Endothelial cell of umbilical vein (primary cell): ENCODE measurements around the gene SLC4A11. TPM values are rescaled to one million over a fixed set of nuclear protein-coding genes. Genes with fewer than 3 reads are reported as not detected.

Experiments used
- BruUV-seq: library from RNA; stranded (reverse); fragments of 400-500 nt; replicated peaks from 2 replicates; lab custom pipeline; 2021; lab: Mats Ljungman, UMichigan
- CTCF ChIA-PET: fragments of 300-600, 350-600 bp; sonication (Branson Sonifier 250); formaldehyde crosslinking; loops from one replicate; lab custom pipeline; 2021; ENCODE audit warnings: antibody characterized with exemption, inconsistent platforms; lab: Charles Lee
- POLR2A ChIA-PET: fragments of 300-600, 350-600 bp; sonication (Branson Sonifier 250); formaldehyde crosslinking; loops from one replicate; lab custom pipeline; 2021; ENCODE audit warnings: antibody characterized with exemption, inconsistent platforms; lab: Charles Lee
- DNase-seq: peaks from one replicate; pipeline ENCODE4 v3.0.0-alpha.2; 2011; ENCODE audit warnings: low read depth, low spot score
- FAIRE-seq: peaks from 2 replicates; lab custom pipeline; 2011; peaks lifted over from hg19 to GRCh38; lab: Jason Lieb, UNC
- H2AFZ ChIP-seq: 2 replicates; pipeline ENCODE4 v1.6.0; 2012; ENCODE audit warnings: low read depth, low read length, control low read depth, inconsistent platforms
- H3K27ac ChIP-seq: 2 replicates; pipeline ENCODE4 v1.5.1; 2011; ENCODE audit warnings: low read depth, mild to moderate bottlenecking, control low read depth, low read length, moderate library complexity; ENCODE audit not compliant: insufficient read depth
- H3K27me3 ChIP-seq, 2 experiments: 2 replicates each; pipeline versions ENCODE4 v1.6.0 to v1.6.1; 2011; ENCODE audit warnings: low read length in 2 of 2, mixed read lengths in 1 of 2; ENCODE audit not compliant: control insufficient read depth in 2 of 2, insufficient read depth in 2 of 2
- H3K36me3 ChIP-seq, 2 experiments: 2 replicates in 1 of 2; 3 replicates in 1 of 2; pipeline ENCODE4 v1.5.1; 2011; ENCODE audit warnings: low read length in 2 of 2, mild to moderate bottlenecking in 1 of 2, moderate library complexity in 1 of 2; ENCODE audit not compliant: control insufficient read depth in 2 of 2, insufficient read depth in 2 of 2; ENCODE audit errors: extremely low read depth in 1 of 2
- H3K4me1 ChIP-seq: 3 replicates; pipeline ENCODE4 v1.5.1; 2011; ENCODE audit warnings: mild to moderate bottlenecking, low read length; ENCODE audit not compliant: control insufficient read depth, insufficient read depth; ENCODE audit errors: extremely low read depth
- H3K4me2 ChIP-seq: 2 replicates; pipeline ENCODE4 v1.6.1; 2011; ENCODE audit warnings: low read length, control low read depth, mixed read lengths; ENCODE audit not compliant: insufficient read depth
- H3K4me3 ChIP-seq, 3 experiments: fragments of 200-600 bp in 1 of 3; sonication (generic), shearing (Covaris generic) in 1 of 3; replicated peaks in 1 of 3; 2 replicates each; pipeline ENCODE4 v1.5.1; 2011 to 2016; ENCODE audit warnings: control low read depth in 3 of 3, low read length in 3 of 3, mild to moderate bottlenecking in 2 of 3, inconsistent platforms in 1 of 3, low read depth in 1 of 3, moderate library complexity in 1 of 3; ENCODE audit not compliant: insufficient read depth in 1 of 3
- H3K79me2 ChIP-seq: 2 replicates; pipeline ENCODE4 v1.6.0; 2012; ENCODE audit warnings: low read length, inconsistent platforms; ENCODE audit not compliant: control insufficient read depth, insufficient read depth
- H3K9ac ChIP-seq: replicated peaks from 2 replicates; pipeline ENCODE3; 2011; ENCODE audit warnings: low read length, control low read depth; ENCODE audit not compliant: insufficient read depth; ENCODE audit errors: extremely low read depth
- H3K9me1 ChIP-seq: replicated peaks from 3 replicates; pipeline ENCODE4 v1.6.0; 2011; ENCODE audit warnings: mild to moderate bottlenecking, low read length; ENCODE audit not compliant: control insufficient read depth, insufficient read depth; ENCODE audit errors: extremely low read depth
- H3K9me3 ChIP-seq: replicated peaks from 2 replicates; pipeline ENCODE4 v1.5.1; 2012; ENCODE audit warnings: low read length, inconsistent platforms; ENCODE audit not compliant: control insufficient read depth, insufficient read depth
- H4K20me1 ChIP-seq: replicated peaks from 2 replicates; pipeline ENCODE3; 2011; ENCODE audit warnings: mild to moderate bottlenecking, low read length; ENCODE audit not compliant: control insufficient read depth, insufficient read depth; ENCODE audit errors: extremely low read depth
- EZH2 ChIP-seq: IDR thresholded peaks from 2 replicates; pipeline ENCODE4 v1.6.1; 2012; ENCODE audit warnings: borderline replicate concordance, low read depth, mild to moderate bottlenecking, moderate library complexity, low read length, inconsistent platforms; ENCODE audit not compliant: severe bottlenecking
- FOS ChIP-seq: IDR thresholded peaks from 2 replicates; pipeline ENCODE4 v1.6.1; 2011; ENCODE audit warnings: mild to moderate bottlenecking, low read length, moderate library complexity, borderline replicate concordance; ENCODE audit not compliant: insufficient read depth
- GATA2 ChIP-seq: IDR thresholded peaks from 2 replicates; pipeline ENCODE4 v1.7.0; 2011; ENCODE audit warnings: low read depth, mild to moderate bottlenecking, moderate library complexity, mixed read lengths, low read length; ENCODE audit not compliant: insufficient read length, insufficient read depth
- JUN ChIP-seq: IDR thresholded peaks from 2 replicates; pipeline ENCODE4 v1.6.1; 2011; ENCODE audit warnings: borderline replicate concordance, low read depth; ENCODE audit not compliant: insufficient read length, insufficient read depth
- MAX ChIP-seq: IDR thresholded peaks from 2 replicates; pipeline ENCODE4 v1.6.1; 2011; ENCODE audit not compliant: insufficient read depth, insufficient read length
- MYC ChIP-seq: IDR thresholded peaks from one replicate; pipeline ENCODE4 v1.6.1; 2011; ENCODE audit warnings: mild to moderate bottlenecking, low read depth, low read length
- POLR2A ChIP-seq: IDR thresholded peaks from 2 replicates; pipeline ENCODE4 v1.6.1; 2012; ENCODE audit warnings: low read depth, mild to moderate bottlenecking, control low read depth, low read length
- POLR2AphosphoS5 ChIP-seq: IDR thresholded peaks from 2 replicates; pipeline ENCODE4 v1.6.1; 2012; ENCODE audit warnings: low read depth, mild to moderate bottlenecking, control low read depth, low read length, moderate library complexity; ENCODE audit not compliant: insufficient read depth
- dilution Hi-C: fragments of 300-500 bp; cut with MboI; formaldehyde crosslinking; loops from one replicate; pipeline ENCODE4 v1.15.0; 2019; ENCODE audit warnings: low sequenced_read_pairs; ENCODE audit not compliant: extremely low pct_ligation_motif_present
- intact Hi-C: fragments of 100-400 bp; cut with micrococcal nuclease; formaldehyde crosslinking; loops from one replicate; pipeline ENCODE4 v1.10.0; 2022
- polyA plus RNA-seq, 4 experiments: library from polyadenylated mRNA; depleted of rRNA in 3 of 4; stranded (reverse) in 3 of 4; unstranded in 1 of 4; fragments of >200 nt; gene quantifications; 2 replicates each; pipeline versions ENCODE4 v1.2.1 to v1.2.3, GENCODE V29; 2011 to 2012; ENCODE audit warnings: missing spikeins in 1 of 4
- total RNA-seq: library from RNA; stranded (reverse); gene quantifications from 2 replicates; pipeline ENCODE4 v1.2.3, GENCODE V29; 2021
- TF ChIP-seq, protein P1 (sequence below), 2 donors: IDR thresholded peaks; 1 replicate in 1 of 2; 2 replicates in 1 of 2; pipeline ENCODE4 v1.5.1; 2011; ENCODE audit warnings: low read length in 2 of 2, mild to moderate bottlenecking in 2 of 2, moderate library complexity in 2 of 2, control low read depth in 1 of 2, inconsistent platforms in 1 of 2, low read depth in 1 of 2; ENCODE audit not compliant: insufficient read depth in 1 of 2; ENCODE audit errors: extremely low read depth in 1 of 2

SLC4A11 gene
- total and polyA plus RNA-seq, 2 donors (not counting 3 experiments of a cell fraction or from before 2014, with no cell fraction given), result 5.7 to 10.2 TPM

DNA sequence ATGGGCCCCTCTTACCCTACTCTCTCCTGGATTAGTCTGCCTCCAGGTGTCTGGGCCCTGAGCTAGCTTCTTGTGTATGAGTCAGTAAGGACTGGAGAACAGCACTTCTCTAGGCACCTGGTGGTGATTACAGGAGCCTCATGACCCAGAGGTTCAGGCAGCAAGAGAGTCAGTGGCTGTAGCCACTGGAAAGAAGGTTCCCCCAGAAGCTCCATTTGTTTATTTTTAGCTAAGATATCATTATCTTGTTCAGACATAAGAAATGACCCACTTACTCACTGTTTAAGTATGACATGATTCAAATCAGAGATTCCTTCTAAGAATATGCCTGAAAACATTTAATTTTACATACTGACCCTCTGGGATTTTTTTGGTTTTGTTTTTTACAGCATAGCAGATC is 23.6 kb upstream of the SLC4A11 start:
- Histone ChIP-seq H3K9me1 (no peaks in the 10 kb centered on the region), H2AFZ (no peak overlapping the region), H3K79me2 (no peaks in the 10 kb centered on the region), H3K4me2 (no peak overlapping the region), H4K20me1 (no peaks in the 10 kb centered on the region), H3K9ac (no peak overlapping the region), H3K4me3 (no peak overlapping the region), H3K36me3 (peaks cover 0 to 9% of the 10 kb centered on the region in 2 experiments), H3K27ac (no peak overlapping the region), H3K4me1 (no peaks in the 10 kb centered on the region), H3K9me3 (no peaks in the 10 kb centered on the region), H3K27me3 (no peaks in the 10 kb centered on the region)
- ChIA-PET POLR2A (interaction anchor here (0.6 to 0.7 kb wide), 2 partner anchors 49 to 53 kb away, joined by 3 to 5 read pairs; no protein-coding TSS in a partner anchor), CTCF (interaction anchor here (1.1 to 2.3 kb wide), 3 partner anchors 10 to 103 kb away, joined by 3 to 9 read pairs (median 9); partner anchors contain the start of genes FASTKD5 and UBOX5)
- FAIRE-seq, result no peak
- TF ChIP-seq EZH2, result no peak
- no peak for TF ChIP-seq MAX
- TF ChIP-seq, protein P1, sequence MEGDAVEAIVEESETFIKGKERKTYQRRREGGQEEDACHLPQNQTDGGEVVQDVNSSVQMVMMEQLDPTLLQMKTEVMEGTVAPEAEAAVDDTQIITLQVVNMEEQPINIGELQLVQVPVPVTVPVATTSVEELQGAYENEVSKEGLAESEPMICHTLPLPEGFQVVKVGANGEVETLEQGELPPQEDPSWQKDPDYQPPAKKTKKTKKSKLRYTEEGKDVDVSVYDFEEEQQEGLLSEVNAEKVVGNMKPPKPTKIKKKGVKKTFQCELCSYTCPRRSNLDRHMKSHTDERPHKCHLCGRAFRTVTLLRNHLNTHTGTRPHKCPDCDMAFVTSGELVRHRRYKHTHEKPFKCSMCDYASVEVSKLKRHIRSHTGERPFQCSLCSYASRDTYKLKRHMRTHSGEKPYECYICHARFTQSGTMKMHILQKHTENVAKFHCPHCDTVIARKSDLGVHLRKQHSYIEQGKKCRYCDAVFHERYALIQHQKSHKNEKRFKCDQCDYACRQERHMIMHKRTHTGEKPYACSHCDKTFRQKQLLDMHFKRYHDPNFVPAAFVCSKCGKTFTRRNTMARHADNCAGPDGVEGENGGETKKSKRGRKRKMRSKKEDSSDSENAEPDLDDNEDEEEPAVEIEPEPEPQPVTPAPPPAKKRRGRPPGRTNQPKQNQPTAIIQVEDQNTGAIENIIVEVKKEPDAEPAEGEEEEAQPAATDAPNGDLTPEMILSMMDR (IDR thresholded peaks at IDR 0.05; ENCODE audit: extremely low read depth in 1 of 2, insufficient read depth in 1 of 2, low read depth in 1 of 2, low read length in 2 of 2), result no peak
- no peak for TF ChIP-seq JUN
- no peak for TF ChIP-seq FOS
- no peak for TF ChIP-seq MYC
- no peak for TF ChIP-seq POLR2AphosphoS5
- TF ChIP-seq GATA2, result no peak
- TF ChIP-seq POLR2A, result no peak
- dilution Hi-C loops (no loop called here), intact Hi-C loops (no loop called here)
- no TSS peak for BruUV-seq
- DNase-seq, result no peak
